H1 (cell line): Measurements from ENCODE around the gene TMC3.

ENCODE experiments used
- CBX8 ChIP-seq: fragments of 300-800, 300-1000 bp; sonication (generic); IDR thresholded peaks from 2 replicates; pipeline ENCODE4 v1.7.1; 2016; ENCODE audit warnings: low read depth, low read length, borderline replicate concordance
- CREB1 ChIP-seq: IDR thresholded peaks from 2 replicates; pipeline ENCODE4 v1.6.1; 2012; ENCODE audit warnings: inconsistent platforms
- EP300 ChIP-seq, 2 experiments: IDR thresholded peaks; 1 replicate in 1 of 2; 2 replicates in 1 of 2; pipeline ENCODE4 v1.6.1; 2011 to 2012; ENCODE audit warnings: low read depth in 2 of 2, low read length in 2 of 2, mild to moderate bottlenecking in 2 of 2, borderline replicate concordance in 1 of 2, inconsistent platforms in 1 of 2, moderate library complexity in 1 of 2
- POLR2A ChIP-seq, 2 experiments: IDR thresholded peaks; 1 replicate in 1 of 2; 2 replicates in 1 of 2; pipeline ENCODE4 v1.6.1; 2011; ENCODE audit warnings: low read depth in 2 of 2, low read length in 2 of 2, mild to moderate bottlenecking in 2 of 2; ENCODE audit errors: control extremely low read depth in 1 of 2
- POU5F1 ChIP-seq: IDR thresholded peaks from 2 replicates; pipeline ENCODE4 v1.6.1; 2011; ENCODE audit warnings: low read depth, mild to moderate bottlenecking, low read length, moderate library complexity
- RNF2 ChIP-seq: fragments of 200-900, 300-1000 bp; sonication (generic); IDR thresholded peaks from 2 replicates; pipeline ENCODE4 v1.7.1; 2016; ENCODE audit warnings: borderline replicate concordance, low read depth, mild to moderate bottlenecking, antibody characterized with exemption, low read length; ENCODE audit not compliant: poor library complexity, severe bottlenecking; ENCODE audit errors: missing control alignments
- YY1 ChIP-seq: IDR thresholded peaks from 2 replicates; pipeline ENCODE4 v1.6.1; 2011; ENCODE audit warnings: low read depth, mild to moderate bottlenecking, low read length
- ZNF274 ChIP-seq: IDR thresholded peaks from 2 replicates; pipeline ENCODE4 v1.7.0; 2012; ENCODE audit warnings: low read length, borderline replicate concordance; ENCODE audit errors: extremely low read depth
- TF ChIP-seq, protein P1 (sequence below), 3 experiments: IDR thresholded peaks; 1 replicate in 2 of 3; 2 replicates in 1 of 3; pipeline versions ENCODE4 v1.5.1 to v1.6.1; 2011; ENCODE audit warnings: low read length in 3 of 3, mild to moderate bottlenecking in 3 of 3, inconsistent platforms in 2 of 3, low read depth in 1 of 3, moderate library complexity in 1 of 3; ENCODE audit not compliant: insufficient read depth in 1 of 3; ENCODE audit errors: control extremely low read depth in 1 of 3

DNA sequence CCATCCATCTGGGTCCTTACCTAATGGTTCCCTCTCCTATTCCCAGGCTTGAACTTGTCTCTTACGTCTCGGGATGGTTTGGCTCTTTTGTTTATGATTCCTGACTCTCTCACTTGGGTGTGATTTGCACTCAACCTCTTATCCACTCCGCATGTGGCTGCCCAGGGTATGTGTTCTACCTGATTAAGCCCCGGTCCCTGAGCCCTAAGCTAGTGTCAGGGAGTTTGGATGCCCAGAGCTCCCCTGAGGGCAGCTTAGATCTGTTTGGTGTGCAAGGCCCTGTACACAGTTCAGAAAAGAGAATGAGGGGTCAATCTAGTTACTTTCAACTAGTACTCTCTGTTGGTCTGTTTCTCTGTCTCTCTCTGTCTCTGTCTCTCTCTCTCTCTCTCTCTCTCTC is 34.2 kb downstream of the TMC3 start:
- TF ChIP-seq RNF2: no peak
- no peak for TF ChIP-seq POU5F1
- TF ChIP-seq POLR2A (IDR thresholded peaks at IDR 0.05; ENCODE audit: control extremely low read depth in 1 of 2, low read depth in 2 of 2, low read length in 2 of 2): no peak
- no peak for TF ChIP-seq EP300 (IDR thresholded peaks at IDR 0.05; ENCODE audit: borderline replicate concordance in 1 of 2, low read depth in 2 of 2, low read length in 2 of 2)
- TF ChIP-seq, protein P1, sequence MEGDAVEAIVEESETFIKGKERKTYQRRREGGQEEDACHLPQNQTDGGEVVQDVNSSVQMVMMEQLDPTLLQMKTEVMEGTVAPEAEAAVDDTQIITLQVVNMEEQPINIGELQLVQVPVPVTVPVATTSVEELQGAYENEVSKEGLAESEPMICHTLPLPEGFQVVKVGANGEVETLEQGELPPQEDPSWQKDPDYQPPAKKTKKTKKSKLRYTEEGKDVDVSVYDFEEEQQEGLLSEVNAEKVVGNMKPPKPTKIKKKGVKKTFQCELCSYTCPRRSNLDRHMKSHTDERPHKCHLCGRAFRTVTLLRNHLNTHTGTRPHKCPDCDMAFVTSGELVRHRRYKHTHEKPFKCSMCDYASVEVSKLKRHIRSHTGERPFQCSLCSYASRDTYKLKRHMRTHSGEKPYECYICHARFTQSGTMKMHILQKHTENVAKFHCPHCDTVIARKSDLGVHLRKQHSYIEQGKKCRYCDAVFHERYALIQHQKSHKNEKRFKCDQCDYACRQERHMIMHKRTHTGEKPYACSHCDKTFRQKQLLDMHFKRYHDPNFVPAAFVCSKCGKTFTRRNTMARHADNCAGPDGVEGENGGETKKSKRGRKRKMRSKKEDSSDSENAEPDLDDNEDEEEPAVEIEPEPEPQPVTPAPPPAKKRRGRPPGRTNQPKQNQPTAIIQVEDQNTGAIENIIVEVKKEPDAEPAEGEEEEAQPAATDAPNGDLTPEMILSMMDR (IDR thresholded peaks at IDR 0.05; ENCODE audit: control extremely low read depth in 1 of 3, insufficient read depth in 1 of 3, low read depth in 1 of 3, low read length in 3 of 3): no peak
- no peak for TF ChIP-seq ZNF274
- TF ChIP-seq YY1: no peak
- no peak for TF ChIP-seq CBX8
- TF ChIP-seq CREB1: no peak
